GM06990 (cell line): Measurements from ENCODE around the gene CCDC85B.

Experiments
- DNase-seq: peaks from one replicate; pipeline ENCODE4 v3.0.0-alpha.2; 2011; ENCODE audit not compliant: insufficient read length; ENCODE audit errors: extremely low read depth
- H3K27me3 ChIP-seq: replicated peaks from 2 replicates; pipeline ENCODE4 v1.6.0; 2011; ENCODE audit warnings: low read length; ENCODE audit not compliant: control insufficient read depth, insufficient read depth
- H3K36me3 ChIP-seq: 2 replicates; pipeline ENCODE4 v1.5.1; 2011; ENCODE audit warnings: low read length; ENCODE audit not compliant: control insufficient read depth, insufficient read depth
- H3K4me3 ChIP-seq: replicated peaks from 2 replicates; pipeline ENCODE4 v1.5.1; 2011; ENCODE audit warnings: low read depth, mild to moderate bottlenecking, control low read depth, low read length
- TF ChIP-seq, protein P1 (sequence below): IDR thresholded peaks from 2 replicates; pipeline ENCODE4 v1.5.1; 2011; ENCODE audit warnings: low read length, control low read depth, mild to moderate bottlenecking, inconsistent platforms; ENCODE audit not compliant: insufficient read depth, poor library complexity, severe bottlenecking

CCDC85B gene

GRCh38 chr11:65879617-65880016 is 10.9 kb upstream of the CCDC85B start, which contains the start of gene CTSW:
CTSW (plus strand) TSS chr11:65879837; CDS start chr11:65879855, 18 bp downstream.
- TF ChIP-seq, protein P1, sequence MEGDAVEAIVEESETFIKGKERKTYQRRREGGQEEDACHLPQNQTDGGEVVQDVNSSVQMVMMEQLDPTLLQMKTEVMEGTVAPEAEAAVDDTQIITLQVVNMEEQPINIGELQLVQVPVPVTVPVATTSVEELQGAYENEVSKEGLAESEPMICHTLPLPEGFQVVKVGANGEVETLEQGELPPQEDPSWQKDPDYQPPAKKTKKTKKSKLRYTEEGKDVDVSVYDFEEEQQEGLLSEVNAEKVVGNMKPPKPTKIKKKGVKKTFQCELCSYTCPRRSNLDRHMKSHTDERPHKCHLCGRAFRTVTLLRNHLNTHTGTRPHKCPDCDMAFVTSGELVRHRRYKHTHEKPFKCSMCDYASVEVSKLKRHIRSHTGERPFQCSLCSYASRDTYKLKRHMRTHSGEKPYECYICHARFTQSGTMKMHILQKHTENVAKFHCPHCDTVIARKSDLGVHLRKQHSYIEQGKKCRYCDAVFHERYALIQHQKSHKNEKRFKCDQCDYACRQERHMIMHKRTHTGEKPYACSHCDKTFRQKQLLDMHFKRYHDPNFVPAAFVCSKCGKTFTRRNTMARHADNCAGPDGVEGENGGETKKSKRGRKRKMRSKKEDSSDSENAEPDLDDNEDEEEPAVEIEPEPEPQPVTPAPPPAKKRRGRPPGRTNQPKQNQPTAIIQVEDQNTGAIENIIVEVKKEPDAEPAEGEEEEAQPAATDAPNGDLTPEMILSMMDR: no peak
- peaks cover 18% of the 10 kb centered on the region for H3K36me3 ChIP-seq
- no peak for DNase-seq
- no peak within 1 kb of the TSS for H3K4me3 ChIP-seq
- H3K27me3 ChIP-seq: no peaks in the 10 kb centered on the region

DNA sequence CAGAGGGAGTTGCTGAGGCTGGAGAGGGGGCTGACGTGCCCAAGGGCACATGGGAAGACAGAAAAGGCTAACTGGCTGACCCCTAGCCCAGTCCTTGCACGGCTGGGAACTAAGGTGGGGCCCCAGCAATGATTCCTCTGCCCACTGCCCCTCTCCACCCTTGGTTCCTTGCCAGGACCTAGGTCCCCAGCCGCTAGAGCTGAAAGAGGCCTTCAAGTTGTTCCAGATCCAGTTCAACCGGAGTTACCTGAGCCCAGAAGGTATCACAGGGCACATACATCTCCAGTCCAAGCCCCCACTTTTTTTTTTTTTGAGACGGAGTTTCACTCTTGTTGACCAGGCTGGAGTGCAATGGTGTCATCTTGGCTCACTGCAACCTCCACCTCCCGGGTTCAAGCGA is 10.4 kb upstream of the CCDC85B start:
- TF ChIP-seq, protein P1: no peak
- Histone ChIP-seq H3K36me3 (peaks cover 21% of the 10 kb centered on the region), H3K27me3 (no peaks in the 10 kb centered on the region), H3K4me3 (no peak overlapping the region)
- DNase-seq: no peak

DNA sequence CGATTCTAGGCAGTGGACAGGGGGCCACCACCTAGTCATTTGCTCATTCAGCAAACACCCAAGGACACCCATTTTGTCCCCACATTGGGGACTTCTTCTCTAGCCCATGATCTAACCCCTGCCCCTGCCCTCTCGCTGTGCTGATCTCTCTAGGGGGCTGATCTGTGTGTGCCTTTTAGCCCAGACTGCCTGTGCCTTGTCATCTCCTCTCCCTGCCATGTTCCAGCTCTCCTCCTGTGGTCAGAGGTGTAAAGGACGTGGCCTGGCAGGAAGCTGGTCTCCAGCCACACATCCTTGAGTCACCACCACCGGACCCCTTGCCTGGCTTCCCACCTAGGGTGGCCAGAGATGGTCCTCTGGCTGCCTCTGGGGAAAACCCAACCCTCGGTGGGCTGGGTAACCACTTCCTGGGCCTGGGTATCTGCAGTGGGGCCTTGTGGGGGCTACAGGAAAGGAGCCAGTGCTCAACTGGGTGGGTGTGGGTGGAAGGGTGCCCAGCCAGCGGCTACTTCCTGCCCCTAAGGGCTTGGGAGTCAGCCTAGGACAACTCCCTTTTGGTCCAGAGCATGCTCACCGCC is 9.5 kb upstream of the CCDC85B start:
- Histone ChIP-seq H3K36me3 (peaks cover 27% of the 10 kb centered on the region), H3K4me3 (no peak overlapping the region), H3K27me3 (no peaks in the 10 kb centered on the region)
- TF ChIP-seq, protein P1: no peak
- no peak for DNase-seq

DNA sequence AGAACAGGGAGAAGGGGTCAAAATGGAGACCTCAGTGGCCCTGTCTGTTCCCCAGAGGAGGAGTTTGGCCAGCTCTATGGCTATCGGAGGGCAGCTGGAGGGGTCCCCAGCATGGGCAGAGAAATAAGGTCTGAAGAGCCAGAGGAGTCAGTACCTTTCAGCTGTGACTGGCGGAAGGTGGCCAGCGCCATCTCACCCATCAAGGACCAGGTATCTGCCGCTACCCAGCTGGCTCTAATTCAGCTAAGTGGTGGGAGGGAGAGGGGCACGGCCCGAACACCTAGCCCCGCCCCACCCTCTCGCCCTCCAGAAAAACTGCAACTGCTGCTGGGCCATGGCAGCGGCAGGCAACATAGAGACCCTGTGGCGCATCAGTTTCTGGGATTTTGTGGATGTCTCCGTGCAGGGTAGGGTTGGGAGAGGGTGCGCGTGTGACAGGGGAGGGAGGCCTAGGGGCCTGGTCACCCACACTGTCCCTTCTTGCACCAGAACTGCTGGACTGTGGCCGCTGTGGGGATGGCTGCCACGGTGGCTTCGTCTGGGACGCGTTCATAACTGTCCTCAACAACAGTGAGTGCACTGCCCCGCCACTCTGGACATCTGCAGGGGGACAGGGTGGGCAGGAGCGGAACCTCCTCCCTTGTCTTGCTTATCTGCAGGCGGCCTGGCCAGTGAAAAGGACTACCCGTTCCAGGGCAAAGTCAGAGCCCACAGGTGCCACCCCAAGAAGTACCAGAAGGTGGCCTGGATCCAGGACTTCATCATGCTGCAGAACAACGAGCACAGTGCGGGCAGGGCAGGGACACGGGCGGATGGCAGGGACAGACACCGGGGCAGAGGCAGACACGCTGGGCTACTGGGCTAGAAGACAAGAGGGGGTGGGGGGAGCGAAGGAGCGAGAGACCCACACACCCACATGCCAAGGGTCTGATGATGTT is 8.1 kb upstream of the CCDC85B start:
- TF ChIP-seq, protein P1: no peak
- Histone ChIP-seq H3K36me3 (peaks cover 30% of the 10 kb centered on the region), H3K4me3 (no peak overlapping the region), H3K27me3 (no peaks in the 10 kb centered on the region)
- no peak for DNase-seq

DNA sequence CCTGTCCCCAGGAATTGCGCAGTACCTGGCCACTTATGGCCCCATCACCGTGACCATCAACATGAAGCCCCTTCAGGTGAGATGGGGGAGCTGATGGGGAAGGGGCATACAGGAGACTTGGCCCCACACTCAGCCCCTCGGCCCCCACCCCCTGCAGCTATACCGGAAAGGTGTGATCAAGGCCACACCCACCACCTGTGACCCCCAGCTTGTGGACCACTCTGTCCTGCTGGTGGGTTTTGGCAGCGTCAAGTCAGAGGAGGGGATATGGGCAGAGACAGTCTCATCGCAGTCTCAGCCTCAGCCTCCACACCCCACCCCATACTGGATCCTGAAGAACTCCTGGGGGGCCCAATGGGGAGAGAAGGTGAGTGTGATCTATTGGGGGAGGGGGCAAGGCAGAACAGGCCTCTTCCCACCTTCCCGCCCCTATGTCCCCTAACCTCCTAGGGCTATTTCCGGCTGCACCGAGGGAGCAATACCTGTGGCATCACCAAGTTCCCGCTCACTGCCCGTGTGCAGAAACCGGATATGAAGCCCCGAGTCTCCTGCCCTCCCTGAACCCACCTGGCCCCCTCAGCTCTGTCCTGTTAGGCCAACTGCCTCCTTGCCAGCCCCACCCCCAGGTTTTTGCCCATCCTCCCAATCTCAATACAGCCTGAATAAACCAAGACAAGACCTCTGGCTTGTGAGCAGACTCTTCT is 7.3 kb upstream of the CCDC85B start:
- H3K27me3 ChIP-seq: no peaks in the 10 kb centered on the region
- peaks cover 30% of the 10 kb centered on the region for H3K36me3 ChIP-seq
- H3K4me3 ChIP-seq: no peak overlapping the region
- TF ChIP-seq, protein P1: no peak
- no peak for DNase-seq
